ENCODE results near the gene REEP2.

GRCh38 chr5:138425079-138425478, 13.8 kb upstream of the REEP2 start:
- TF ChIP-seq CTCF (IDR thresholded peaks at IDR 0.05; ENCODE audit: low read depth, low read length, missing input control): no peak
- TF ChIP-seq JUND (IDR thresholded peaks at IDR 0.05): no peak
- TF ChIP-seq MAX (IDR thresholded peaks at IDR 0.05): no peak
- TF ChIP-seq FOXA1 (IDR thresholded peaks at IDR 0.05): no peak
- TF ChIP-seq ZBTB33 (IDR thresholded peaks at IDR 0.05): no peak
- TF ChIP-seq RXRA (IDR thresholded peaks at IDR 0.05): no peak
- no peak for TF ChIP-seq EGR1 (IDR thresholded peaks at IDR 0.05; ENCODE audit: low read depth in 2 of 2)
- no peak for TF ChIP-seq RAD21 (IDR thresholded peaks at IDR 0.05)
- no peak for TF ChIP-seq GABPA (IDR thresholded peaks at IDR 0.05 in 1 of 2, conservative IDR thresholded peaks at IDR 0.05 in 1 of 2)

Measured in liver (tissue), 3 donors.